B cell (primary cell): ENCODE measurements around the gene S100A12. TPM values are rescaled to one million over a fixed set of nuclear protein-coding genes. Genes with fewer than 3 reads are reported as not detected.

Experiments
- ATAC-seq: fragments of 200-7000 bp; cut with Tn5 transposase; one replicate; pipeline ENCODE4 v1.10.0; 2021; ENCODE audit warnings: low read depth, mild to moderate bottlenecking, moderate number of reproducible peaks, moderate library complexity
- CTCF ChIA-PET: fragments of 350-600 bp; sonication (Branson Sonifier 250); formaldehyde crosslinking; loops from one replicate; lab custom pipeline; 2021; ENCODE audit warnings: antibody characterized with exemption, inconsistent platforms; lab: Charles Lee
- POLR2A ChIA-PET: fragments of 350-600 bp; sonication (Branson Sonifier 250); formaldehyde crosslinking; loops from one replicate; lab custom pipeline; 2021; ENCODE audit warnings: antibody characterized with exemption; lab: Charles Lee
- DNase-seq: peaks from one replicate; pipeline ENCODE4 v3.0.0; 2013
- H2AFZ ChIP-seq: 2 replicates; pipeline ENCODE4 v1.6.1; 2012; ENCODE audit warnings: mild to moderate bottlenecking, low read depth, low read length; ENCODE audit not compliant: insufficient read depth, poor library complexity, severe bottlenecking
- H3K27ac ChIP-seq, 2 donors: 1 replicate in 1 of 2; 2 replicates in 1 of 2; pipeline ENCODE4 v1.5.1; 2012 to 2013; ENCODE audit warnings: low read length in 2 of 2, mild to moderate bottlenecking in 2 of 2, moderate library complexity in 1 of 2
- H3K27me3 ChIP-seq, 4 experiments: fragments of 200-600 bp in 1 of 4; sonication (generic) in 1 of 4; replicated peaks in 1 of 4; 1 replicate in 2 of 4; 2 replicates in 2 of 4; pipeline versions ENCODE4 v1.6.1 to v1.7.0; 2013 to 2016; ENCODE audit warnings: low read length in 3 of 4, mild to moderate bottlenecking in 2 of 4, mixed read lengths in 1 of 4, moderate library complexity in 1 of 4; ENCODE audit not compliant: insufficient read depth in 4 of 4, control insufficient read depth in 3 of 4; ENCODE audit errors: control extremely low read depth in 1 of 4
- H3K36me3 ChIP-seq, 2 experiments: replicated peaks in 1 of 2; 1 replicate in 1 of 2; 2 replicates in 1 of 2; pipeline versions ENCODE4 v1.6.1 to v1.7.1; 2013; ENCODE audit warnings: low read length in 1 of 2; ENCODE audit not compliant: insufficient read depth in 2 of 2, control insufficient read depth in 1 of 2; ENCODE audit errors: control extremely low read depth in 1 of 2, extremely low read depth in 1 of 2
- H3K4me1 ChIP-seq, 2 donors: fragments of 200-600 bp in 1 of 2; sonication (generic) in 1 of 2; 1 replicate in 1 of 2; 2 replicates in 1 of 2; pipeline versions ENCODE4 v1.5.1 to v1.6.1; 2013 to 2017; ENCODE audit warnings: low read length in 2 of 2; ENCODE audit not compliant: control insufficient read depth in 2 of 2, insufficient read depth in 2 of 2
- H3K4me2 ChIP-seq: replicated peaks from 2 replicates; pipeline ENCODE3; 2012; ENCODE audit warnings: mild to moderate bottlenecking, low read depth, low read length; ENCODE audit not compliant: poor library complexity, severe bottlenecking
- H3K4me3 ChIP-seq, 5 experiments: fragments of 200-600 bp in 1 of 5; sonication (generic) in 1 of 5; 1 replicate in 3 of 5; 2 replicates in 2 of 5; pipeline versions ENCODE4 v1.5.1 to v1.7.0; 2011 to 2016; ENCODE audit warnings: low read length in 4 of 5, mild to moderate bottlenecking in 4 of 5, low read depth in 2 of 5, control low read depth in 1 of 5, moderate library complexity in 1 of 5; ENCODE audit not compliant: insufficient read depth in 1 of 5; ENCODE audit errors: control extremely low read depth in 1 of 5, extremely low read depth in 1 of 5
- H3K79me2 ChIP-seq: fragments of 200-600 bp; sonication (generic); one replicate; pipeline ENCODE4 v1.6.0; 2016; ENCODE audit warnings: low read length; ENCODE audit not compliant: control insufficient read depth, insufficient read depth
- H3K9ac ChIP-seq: fragments of 200-600 bp; sonication (generic); 2 replicates; pipeline ENCODE4 v1.6.1; 2017; ENCODE audit warnings: mild to moderate bottlenecking, low read length, moderate library complexity
- H3K9me3 ChIP-seq, 3 donors: one replicate each; pipeline versions ENCODE4 v1.6.1 to v1.7.1; 2013; ENCODE audit warnings: low read length in 2 of 3; ENCODE audit not compliant: control insufficient read depth in 2 of 3, insufficient read depth in 1 of 3; ENCODE audit errors: control extremely low read depth in 1 of 3
- H4K20me1 ChIP-seq: 2 replicates; pipeline ENCODE4 v1.6.0; 2012; ENCODE audit warnings: mild to moderate bottlenecking, low read length; ENCODE audit not compliant: insufficient read depth, control insufficient read depth, poor library complexity, severe bottlenecking
- H3K27ac Mint-ChIP-seq: one replicate; pipeline ENCODE4 v1.8.0; 2021; ENCODE audit warnings: mixed read lengths
- H3K27me3 Mint-ChIP-seq: one replicate; pipeline ENCODE4 v1.8.0; 2021; ENCODE audit warnings: mixed read lengths
- H3K4me1 Mint-ChIP-seq: one replicate; pipeline ENCODE4 v1.8.0; 2021; ENCODE audit warnings: mixed read lengths
- H3K4me3 Mint-ChIP-seq: one replicate; pipeline ENCODE4 v1.8.0; 2021; ENCODE audit warnings: mixed read lengths
- H3K9me3 Mint-ChIP-seq: one replicate; pipeline ENCODE4 v1.8.0; 2022; ENCODE audit warnings: mixed read lengths; ENCODE audit not compliant: insufficient read depth
- CTCF ChIP-seq: fragments of 200-600 bp; IDR thresholded peaks from one replicate; pipeline ENCODE4 v1.8.0; 2022; ENCODE audit warnings: antibody characterized with exemption, mild to moderate bottlenecking
- EZH2 ChIP-seq: IDR thresholded peaks from 2 replicates; pipeline ENCODE4 v1.6.1; 2012; ENCODE audit warnings: borderline replicate concordance, low read depth, mild to moderate bottlenecking, moderate library complexity, low read length; ENCODE audit not compliant: insufficient read depth, poor library complexity, severe bottlenecking
- WGBS: methylation state at CpG from one replicate; pipeline ENCODE4 v1.1.5; 2013; ENCODE audit warnings: missing lambda C conversion rate; ENCODE audit not compliant: insufficient coverage; 5-methylcytosine and 5-hydroxymethylcytosine counted together
- intact Hi-C: fragments of 100-400 bp; cut with micrococcal nuclease; formaldehyde crosslinking; loops from one replicate; pipeline ENCODE4 v1.10.0; 2022
- polyA plus RNA-seq: library from polyadenylated mRNA; depleted of rRNA; stranded (reverse); fragments of >200 nt; gene quantifications from 2 replicates; pipeline ENCODE4 v1.2.3, GENCODE V29; 2012
- total RNA-seq, 2 donors: library from RNA; stranded (reverse); fragments of 120-200 nt in 1 of 2; gene quantifications; 1 replicate in 1 of 2; 2 replicates in 1 of 2; pipeline versions ENCODE4 v1.2.3 to v1.2.4, GENCODE V29; 2013 to 2022

Gene S100A12
- total and polyA plus RNA-seq, 2 donors (not counting 1 experiment from before 2014, with no cell fraction given) = 3.4 TPM; not detected in 1

DNA sequence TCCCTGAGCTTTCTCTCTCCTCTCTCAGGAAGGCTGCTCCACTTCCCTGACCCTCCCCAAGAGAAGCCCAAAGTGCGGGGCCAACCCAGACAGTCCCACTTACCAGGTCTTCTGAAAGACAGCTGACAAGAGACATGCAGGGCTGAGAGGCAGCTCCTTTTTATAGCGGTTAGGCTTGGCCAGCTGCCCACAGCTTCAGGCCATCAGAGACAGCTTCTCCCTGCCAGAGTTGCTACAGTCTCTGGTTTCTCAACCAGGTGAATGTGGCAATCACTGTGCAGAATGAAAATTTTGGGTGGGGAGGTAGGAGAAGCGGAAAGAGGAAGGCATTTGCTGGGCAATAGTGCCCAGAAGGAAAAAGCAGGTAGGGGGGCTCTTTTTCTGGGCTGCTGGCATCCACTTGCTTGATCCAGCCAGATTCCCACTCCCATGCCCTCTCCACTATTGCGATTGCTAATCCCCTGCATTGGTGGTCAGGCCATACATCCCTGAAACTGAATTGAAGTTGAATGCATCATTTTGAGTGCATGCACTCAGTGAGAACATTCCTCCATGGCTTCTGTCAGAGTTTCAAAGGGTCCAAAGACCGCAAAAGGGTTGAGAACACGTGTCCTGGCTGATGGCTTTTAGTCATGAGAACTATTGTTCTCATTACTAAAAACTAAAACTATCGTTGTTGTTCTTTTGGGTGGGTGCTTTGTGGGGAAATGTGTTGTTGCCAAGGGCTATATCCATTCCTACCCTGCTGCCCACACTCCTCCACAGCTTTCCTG is 15.7 kb upstream of the S100A12 start, which contains the start of gene S100A8:
Gene S100A8, minus strand, starts transcription at position 136 of the 773 bp plus-strand sequence. CDS start 538 bp downstream, outside the sequence.
- Histone ChIP-seq H3K4me1 (no peaks in the 10 kb centered on the region), H4K20me1 (no peaks in the 10 kb centered on the region), H3K27ac (no peak within 1 kb of the TSS), H3K9me3 (no peaks in the 10 kb centered on the region), H3K9ac (no peak within 1 kb of the TSS), H3K4me2 (no peak within 1 kb of the TSS), H3K36me3 (no peaks in the 10 kb centered on the region), H3K79me2 (no peaks in the 10 kb centered on the region), H3K27me3 (peaks cover 0 to 4% (median 0%) of the 10 kb centered on the region in 4 experiments), H2AFZ (no peak within 1 kb of the TSS), H3K4me3 (peak within 1 kb of the TSS in 1 of 5 experiments; percentile 56)
- no peak within 1 kb of the TSS for H3K4me3 Mint-ChIP-seq
- ChIA-PET POLR2A (no interaction called here), CTCF (no interaction called here)
- intact Hi-C loops = no loop called here
- H3K9me3 Mint-ChIP-seq = no peaks in the 10 kb centered on the region
- WGBS = 93% methylated on average over 3 of the region's 7 CpGs
- no peak within 1 kb of the TSS for H3K27ac Mint-ChIP-seq
- no peak for ATAC-seq
- TF ChIP-seq CTCF = no peak
- TF ChIP-seq EZH2 = no peak
- H3K27me3 Mint-ChIP-seq = peaks cover 37% of the 10 kb centered on the region
- no peaks in the 10 kb centered on the region for H3K4me1 Mint-ChIP-seq
- no peak for DNase-seq
